ENCODE measurements around the gene FAS.
A peak's percentile ranks its signal among the peaks of the same experiment; 100 is the strongest.

The FAS gene

DNA sequence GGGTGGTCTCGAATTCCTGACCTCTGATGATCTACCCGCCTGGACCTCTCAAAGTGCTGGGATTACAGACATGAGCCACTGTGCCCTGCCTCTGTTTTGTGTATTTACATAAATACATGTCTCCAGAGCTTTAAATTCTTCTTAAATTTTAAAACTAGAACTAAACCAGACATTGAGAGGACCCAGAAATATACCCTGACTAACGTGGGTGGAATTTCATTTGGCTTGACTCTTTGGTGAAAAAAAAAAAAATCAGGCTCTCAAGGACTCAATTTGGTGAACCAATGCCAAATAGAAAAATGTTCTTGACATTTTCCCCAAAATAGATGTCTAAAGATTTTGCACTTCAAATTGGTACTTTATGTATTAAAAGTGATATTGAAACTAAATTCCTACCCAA is 16.6 kb upstream of the FAS start:
- no peak for DNase-seq

DNA sequence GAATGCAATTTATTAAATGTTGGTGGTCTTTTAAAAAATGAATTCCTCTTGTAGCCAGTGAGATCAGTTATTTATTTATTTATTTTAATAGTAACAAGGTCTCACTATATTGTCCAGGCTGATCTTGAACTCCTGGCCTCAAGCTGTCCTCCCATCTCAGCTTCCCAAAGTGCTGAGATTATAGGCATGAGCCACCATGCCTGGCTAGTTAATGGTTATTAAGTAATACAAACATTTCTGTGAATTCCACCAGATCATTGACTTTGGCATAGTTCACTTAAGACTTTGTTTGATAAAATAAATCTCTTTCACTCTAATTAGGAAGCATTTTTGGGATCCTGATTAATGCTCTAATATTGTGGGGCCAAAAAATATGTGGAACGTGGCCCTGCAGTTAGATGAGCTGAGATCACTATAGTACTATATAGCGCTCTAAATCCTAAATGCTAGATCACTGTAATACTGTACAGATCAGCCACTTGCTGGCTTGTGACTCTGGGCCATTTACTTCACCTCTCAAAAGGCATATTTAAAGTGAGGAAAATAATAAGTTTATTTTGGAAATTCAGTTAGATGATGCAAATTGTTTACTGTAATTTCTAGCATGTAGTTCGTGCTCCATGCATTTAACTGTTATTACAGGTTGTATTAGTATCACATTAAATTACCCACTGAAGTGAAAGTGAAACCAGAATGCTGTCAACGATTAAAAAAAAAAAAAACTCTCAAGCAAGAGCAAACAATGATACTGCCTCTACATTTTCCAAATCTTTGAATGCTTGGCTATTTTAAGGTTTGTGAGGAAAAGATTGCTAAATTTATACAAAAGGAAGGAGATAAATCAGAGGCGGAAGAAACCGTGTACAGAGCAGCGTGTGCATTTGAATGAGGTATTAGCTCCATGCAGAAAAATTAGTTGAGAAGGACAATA is 15.9 kb upstream of the FAS start:
- DNase-seq: peak in 1 of 2 donors; percentile 57

DNA sequence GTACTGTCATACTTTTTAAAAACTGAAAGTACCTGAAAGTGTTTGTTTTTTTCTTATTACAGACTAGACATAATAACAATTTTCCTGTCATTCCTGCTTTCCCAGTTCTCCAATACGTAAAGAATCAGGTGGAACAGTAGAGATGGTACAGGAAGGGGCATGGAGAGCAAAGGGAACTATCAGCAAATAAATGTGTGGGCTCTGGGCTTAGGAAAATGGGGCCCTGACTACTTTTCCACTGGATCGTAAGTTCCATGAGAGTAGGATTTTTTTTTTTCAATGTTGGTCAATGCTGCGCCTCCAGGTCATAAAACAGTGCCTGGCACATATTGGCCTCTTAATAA is 15.2 kb upstream of the FAS start:
- no peak for DNase-seq

GRCh38 chr10:88978463-88978862 is 12.1 kb upstream of the FAS start:
- no peak for DNase-seq

DNA sequence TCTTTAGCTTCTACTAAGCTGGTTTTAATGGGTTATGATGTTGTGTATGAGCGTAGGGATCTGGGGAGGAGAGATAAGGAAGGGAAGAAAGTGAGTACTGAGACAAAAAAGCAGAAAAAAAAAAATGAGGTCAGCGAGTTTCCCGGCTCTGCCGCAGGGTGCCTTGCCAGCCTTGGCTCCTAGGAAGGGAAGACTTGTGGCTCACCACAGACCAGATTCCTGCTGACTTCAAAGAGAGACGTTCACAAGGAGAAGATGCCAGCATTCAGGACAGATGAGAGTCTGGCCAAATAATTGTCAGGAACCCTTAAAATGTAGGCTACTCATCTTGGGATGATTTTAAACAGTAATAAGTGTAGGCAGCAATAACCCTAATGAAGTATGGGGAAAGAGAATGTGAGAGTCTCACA is 11.4 kb upstream of the FAS start:
- DNase-seq: no peak

- no peak for DNase-seq
Observed at GRCh38 chr10:88979603-88980002, 11.0 kb upstream of the FAS start.

DNA sequence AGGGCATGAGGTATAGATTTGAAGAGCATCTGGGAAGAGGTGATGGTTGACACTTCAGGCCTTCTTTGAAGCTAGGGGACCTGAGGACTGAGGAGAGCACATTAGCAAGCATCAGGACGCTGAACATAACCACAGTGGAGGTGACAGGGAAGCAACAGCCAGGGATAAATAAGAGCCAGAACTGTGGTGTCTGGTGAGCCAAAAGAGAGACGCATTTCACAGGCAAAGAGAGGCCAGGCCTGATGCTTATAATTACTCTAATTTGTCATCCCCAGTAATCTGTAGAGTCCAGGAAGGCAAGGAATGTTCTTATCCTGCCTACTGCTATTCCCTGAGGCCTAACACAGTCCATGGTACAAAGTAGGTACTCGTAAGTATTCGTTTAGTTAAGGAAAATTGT is 10.4 kb upstream of the FAS start:
- no peak for DNase-seq

DNA sequence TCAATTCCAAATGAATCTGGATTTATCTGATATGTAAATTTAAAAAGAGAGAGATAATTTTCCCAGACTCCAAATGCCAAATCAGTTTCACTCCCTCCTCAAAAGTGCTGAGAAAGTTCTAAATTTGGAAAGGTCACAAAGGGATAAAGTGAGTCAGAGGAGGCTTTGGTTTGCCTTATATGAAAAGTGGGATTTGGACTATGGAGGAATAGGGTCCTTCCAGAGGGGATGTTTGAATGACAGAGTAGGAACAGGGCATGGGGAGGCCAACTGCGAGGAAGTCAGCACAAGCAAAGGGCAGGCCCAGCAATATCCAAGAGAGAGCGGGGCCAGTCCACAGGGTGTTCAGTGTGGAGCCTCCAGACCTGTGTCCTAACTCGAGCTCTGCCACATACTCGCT is 9.8 kb upstream of the FAS start:
- no peak for DNase-seq

DNA sequence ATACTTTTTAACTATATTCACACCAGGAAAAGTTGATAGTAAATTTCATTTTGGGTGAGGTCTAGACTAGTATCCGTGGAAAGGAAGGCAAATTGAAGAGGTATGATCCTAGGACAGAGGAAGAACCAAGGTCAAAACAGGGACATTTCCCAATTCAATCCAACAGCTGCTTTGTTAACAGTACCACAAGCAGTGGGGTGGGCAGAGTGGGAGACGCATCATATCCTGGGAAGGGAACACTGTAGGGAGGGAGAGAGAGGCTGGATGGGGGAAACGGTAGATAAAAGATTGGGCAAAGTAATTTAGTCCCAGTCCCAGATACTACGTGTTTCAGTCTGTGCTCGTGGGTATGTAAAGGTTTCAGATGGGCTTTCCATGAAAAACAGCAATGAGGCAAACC is 9.2 kb upstream of the FAS start:
- DNase-seq: no peak

GRCh38 chr10:88982366-88982765 is 8.2 kb upstream of the FAS start:
- DNase-seq: no peak

DNA sequence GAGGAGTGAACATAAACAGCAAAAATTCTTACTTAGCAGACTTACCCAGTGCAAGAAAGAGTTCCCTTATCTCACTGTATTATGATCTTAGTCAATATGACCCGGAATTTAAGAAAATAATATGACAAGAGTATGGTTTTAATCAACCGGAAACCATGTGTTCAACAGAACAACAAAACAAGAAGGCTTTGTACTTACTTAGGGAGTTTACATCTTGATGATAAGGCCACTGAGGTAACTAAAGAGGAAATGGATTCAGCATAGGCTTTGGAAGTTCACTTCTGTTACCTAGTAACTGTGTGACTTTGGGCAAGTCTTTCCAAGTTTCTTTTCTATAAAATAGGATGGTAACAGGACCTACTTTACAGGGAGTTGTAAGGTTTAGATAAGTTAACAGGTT is 7.4 kb upstream of the FAS start:
- peak in 1 of 2 donors; percentile 47 for DNase-seq

DNA sequence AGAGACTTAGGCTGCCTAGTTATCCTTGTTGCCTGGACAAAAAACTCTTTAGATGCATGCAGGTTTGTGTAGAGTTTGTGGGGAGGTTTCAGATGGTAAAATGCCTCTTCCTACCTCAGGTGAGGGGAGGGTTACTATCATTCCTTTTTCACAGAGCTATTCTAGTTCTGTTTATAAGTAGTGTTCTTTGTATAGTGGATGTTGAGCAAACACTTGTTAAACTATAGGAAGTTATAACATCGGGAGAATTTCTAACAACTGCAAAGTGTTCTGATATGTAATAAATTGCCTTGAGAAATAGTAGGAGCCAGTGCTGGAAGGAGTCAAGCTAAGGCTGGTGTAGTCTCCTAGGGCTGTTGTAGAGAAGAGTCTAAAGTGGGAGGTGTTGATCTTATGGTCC is 6.7 kb upstream of the FAS start:
- DNase-seq: no peak

- no peak for DNase-seq
Observed at GRCh38 chr10:88984525-88984924, 6.1 kb upstream of the FAS start.

DNA sequence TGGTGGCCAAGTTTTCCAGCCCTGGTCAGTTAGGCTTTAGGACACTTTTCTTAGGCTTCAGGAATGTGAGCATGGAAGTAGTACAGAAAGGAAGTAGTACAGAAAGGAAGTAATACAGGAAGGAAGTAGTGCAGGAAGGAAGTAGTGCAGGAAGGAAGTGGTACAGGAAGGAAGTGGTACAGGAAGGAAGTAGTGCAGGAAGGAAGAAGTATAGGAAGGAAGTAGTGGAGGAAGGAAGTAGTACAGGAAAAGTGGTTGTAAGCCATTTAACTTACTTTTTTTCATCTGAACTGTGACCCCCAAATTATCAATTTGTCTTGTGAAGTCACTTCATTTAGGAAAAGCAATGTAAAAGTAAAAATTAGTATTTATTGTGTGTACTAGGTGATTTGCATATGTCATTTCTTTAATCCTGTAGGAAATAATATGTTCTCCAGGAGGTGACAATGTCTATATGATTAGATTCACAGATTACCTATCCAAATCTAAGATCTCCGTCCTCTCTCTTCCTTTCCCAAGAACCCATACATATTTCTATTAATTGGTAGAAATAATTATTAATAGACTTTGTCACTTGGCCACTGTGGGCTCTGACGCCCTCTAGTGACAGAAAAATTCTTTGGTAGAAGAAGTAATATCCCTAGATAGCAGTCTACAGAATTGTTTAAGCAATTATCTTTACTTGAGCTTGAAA is 3.9 kb upstream of the FAS start:
- DNase-seq: peak in 1 of 2 donors; percentile 48

GRCh38 chr10:88987243-88987725 is 3.3 kb upstream of the FAS start:
- no peak for DNase-seq

DNA sequence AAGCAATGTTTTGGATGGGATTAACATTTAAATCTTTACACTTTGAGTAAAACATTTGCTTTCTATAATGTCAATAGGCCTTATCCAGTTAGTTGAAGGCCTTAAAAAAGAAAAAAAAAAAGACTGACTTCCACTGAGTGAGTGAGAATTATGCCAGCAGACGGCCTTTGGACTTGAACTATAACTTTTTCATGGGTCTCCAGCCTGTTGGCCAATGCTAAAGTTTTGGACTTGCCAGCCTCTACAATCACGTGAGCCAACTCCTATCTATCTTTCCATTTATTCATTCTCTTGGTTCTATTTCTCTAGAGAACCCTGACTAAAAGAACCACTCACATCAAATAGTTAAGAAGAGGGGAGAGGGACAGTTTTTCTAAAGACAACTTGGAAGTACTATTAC is 2.8 kb upstream of the FAS start:
- DNase-seq: no peak

DNA sequence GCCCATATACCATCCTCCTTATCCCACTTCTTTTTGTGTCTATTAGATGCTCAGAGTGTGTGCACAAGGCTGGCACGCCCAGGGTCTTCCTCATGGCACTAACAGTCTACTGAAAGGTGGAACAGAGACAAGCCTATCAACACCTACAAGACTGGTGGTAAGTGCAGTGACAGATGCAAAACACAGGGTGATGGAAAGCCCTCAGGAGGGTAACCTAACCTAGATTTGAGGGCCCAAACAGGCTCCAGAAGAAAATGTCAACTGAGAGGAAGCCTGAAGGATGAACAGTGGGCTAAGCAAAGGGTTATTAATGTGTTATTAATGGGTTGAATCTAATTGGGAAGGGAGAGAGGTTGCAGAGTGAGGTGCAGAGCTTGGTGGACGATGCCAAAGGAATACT is 1.2 kb upstream of the FAS start:
- DNase-seq: no peak

GRCh38 chr10:88989824-88990383 is 694 bp upstream of the FAS start:
- DNase-seq: peak; percentile 19 to 50

DNA sequence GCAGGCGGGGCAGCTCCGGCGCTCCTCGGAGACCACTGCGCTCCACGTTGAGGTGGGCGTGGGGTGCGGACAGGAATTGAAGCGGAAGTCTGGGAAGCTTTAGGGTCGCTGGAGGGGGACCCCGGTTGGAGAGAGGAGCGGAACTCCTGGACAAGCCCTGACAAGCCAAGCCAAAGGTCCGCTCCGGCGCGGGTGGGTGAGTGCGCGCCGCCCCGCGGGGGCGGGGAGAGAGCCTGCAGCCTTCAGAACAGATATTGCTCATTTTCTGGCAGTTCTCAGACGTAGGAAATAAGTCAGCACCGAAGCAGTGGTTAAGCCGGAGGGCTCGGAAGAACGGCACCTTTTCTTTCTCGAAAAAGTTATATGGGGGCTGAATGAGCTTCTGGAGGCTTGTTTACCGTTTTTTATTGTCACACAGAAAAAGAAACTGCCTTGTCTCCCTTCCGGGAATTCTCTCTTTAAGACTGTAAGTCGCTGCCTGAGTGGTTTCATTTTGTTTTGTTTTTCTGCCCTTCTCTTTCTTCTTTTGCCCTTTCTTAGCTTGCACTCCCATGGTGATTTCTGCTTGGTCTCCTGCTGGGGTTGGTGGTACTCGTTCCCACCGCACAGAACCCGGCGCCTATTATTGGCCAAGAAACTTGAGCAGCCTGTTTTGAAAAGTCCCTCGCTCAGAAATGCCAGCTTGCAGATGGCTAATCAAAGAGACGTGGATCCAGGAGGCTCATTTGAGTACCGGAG is 732 bp downstream of the FAS start:
- peak; percentile 55 to 72 for DNase-seq

- DNase-seq: no peak
Observed at GRCh38 chr10:88991899-88992320, 1.3 kb downstream of the FAS start.

GRCh38 chr10:88992921-88993524 is 2.4 kb downstream of the FAS start:
- DNase-seq: peak in 1 of 2 donors; percentile 60

DNA sequence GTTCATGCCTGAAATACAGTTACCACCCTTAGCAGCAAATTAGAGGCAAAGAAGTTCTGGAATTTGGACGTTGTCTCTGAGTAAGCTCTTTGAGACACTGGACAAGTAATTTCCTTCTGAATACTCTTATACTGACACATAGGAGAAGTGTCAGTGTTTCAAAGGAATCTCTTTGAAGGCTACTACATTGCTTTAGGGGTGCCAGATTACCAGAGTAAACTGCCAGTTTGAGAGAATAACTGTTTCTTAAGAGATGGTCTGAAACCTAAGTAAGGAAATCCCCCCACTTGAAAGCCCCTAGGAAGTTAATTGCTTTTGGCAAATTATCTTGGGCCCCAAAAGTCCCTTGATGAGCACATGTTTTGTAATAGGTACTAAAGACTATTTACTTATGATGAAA is 3.4 kb downstream of the FAS start:
- DNase-seq: peak in 1 of 2 donors; percentile 83

Data from CD4-positive, alpha-beta T cell treated with Interleukin-4 for 1 hour (primary cell).